Measurements from ENCODE around the gene PHKA2. TPM values are rescaled to one million over a fixed set of nuclear protein-coding genes. Genes with fewer than 3 reads are reported as not detected.

Gene PHKA2
- total RNA-seq, result 10 to 100 TPM; 19.2 to 74.4 (median 25.9) TPM

- Histone ChIP-seq H3K4me1 (peaks cover 0 to 9% (median 2%) of the 10 kb centered on the region in 4 donors), H3K27ac (peak within 1 kb of the TSS; percentile 89 to 92 (median 90)), H3K4me3 (peak within 1 kb of the TSS; percentile 37 to 82 (median 70)), H3K9me3 (no peaks in the 10 kb centered on the region), H3K27me3 (peaks cover 0 to 8% (median 0%) of the 10 kb centered on the region in 4 donors), H3K36me3 (no peaks in the 10 kb centered on the region)
- WGBS, 2 donors, result 14 to 35% methylated on average over 1 to 45 of the region's 64 CpGs
- TF ChIP-seq EP300 (IDR thresholded peaks at IDR 0.05) (no peak), POLR2AphosphoS5 (IDR thresholded peaks at IDR 0.05) (peak in 1 of 2 donors; percentile 7), CTCF (IDR thresholded peaks at IDR 0.05) (no peak), POLR2A (IDR thresholded peaks at IDR 0.05) (peak in 1 of 4 donors; percentile 23)
- peak; percentile 45 to 94 for DNase-seq
- peak; percentile 72 to 91 for ATAC-seq (ENCODE audit: low FRiP score in 2 of 2)
Observed at GRCh38 chrX:18983666-18984380, at the start of gene PHKA2. TSS of gene PHKA2 (minus strand) at chrX:18984114. CDS start at chrX:18983932, 182 bp downstream.

GRCh38 chrX:19030805-19031204, 46.9 kb upstream of the PHKA2 start:
- Histone ChIP-seq H3K27me3 (no peaks in the 10 kb centered on the region), H3K27ac (no peak overlapping the region), H3K4me1 (no peaks in the 10 kb centered on the region), H3K9me3 (no peaks in the 10 kb centered on the region), H3K4me3 (no peak overlapping the region), H3K36me3 (no peaks in the 10 kb centered on the region)
- no peak for TF ChIP-seq POLR2AphosphoS5 (IDR thresholded peaks at IDR 0.05)
- TF ChIP-seq CTCF (IDR thresholded peaks at IDR 0.05), result no peak
- no peak for TF ChIP-seq POLR2A (IDR thresholded peaks at IDR 0.05)
- TF ChIP-seq EP300 (IDR thresholded peaks at IDR 0.05), result no peak
- WGBS, 2 donors, result 68 to 88% methylated on average over 3 of the region's 3 CpGs
- ATAC-seq (ENCODE audit: low FRiP score in 2 of 2) (no peak), DNase-seq (no peak)

GRCh38 chrX:19028560-19028959, 44.6 kb upstream of the PHKA2 start:
- 82 to 89% methylated on average over 5 to 6 of the region's 6 CpGs for WGBS, 2 donors
- DNase-seq, result no peak

GRCh38 chrX:19024366-19024765, 40.5 kb upstream of the PHKA2 start:
- TF ChIP-seq POLR2AphosphoS5 (IDR thresholded peaks at IDR 0.05), result no peak
- no peak for TF ChIP-seq CTCF (IDR thresholded peaks at IDR 0.05)
- no peak for TF ChIP-seq EP300 (IDR thresholded peaks at IDR 0.05)
- TF ChIP-seq POLR2A (IDR thresholded peaks at IDR 0.05), result no peak
- H3K4me3 ChIP-seq, result no peak overlapping the region
- 65 to 77% methylated on average over 2 to 4 of the region's 4 CpGs for WGBS, 2 donors

More at GRCh38 chrX:19028560-19028959, 44.6 kb upstream of the PHKA2 start:
- no peaks in the 10 kb centered on the region for H3K4me1 ChIP-seq
- H3K4me3 ChIP-seq, result no peak overlapping the region
- no peaks in the 10 kb centered on the region for H3K9me3 ChIP-seq
- no peaks in the 10 kb centered on the region for H3K27me3 ChIP-seq
- ATAC-seq (ENCODE audit: low FRiP score in 2 of 2), result no peak
- H3K36me3 ChIP-seq, result no peaks in the 10 kb centered on the region
- H3K27ac ChIP-seq, result no peak overlapping the region
- TF ChIP-seq POLR2A (IDR thresholded peaks at IDR 0.05), result no peak
- TF ChIP-seq CTCF (IDR thresholded peaks at IDR 0.05), result no peak
- TF ChIP-seq EP300 (IDR thresholded peaks at IDR 0.05), result no peak
- TF ChIP-seq POLR2AphosphoS5 (IDR thresholded peaks at IDR 0.05), result no peak

GRCh38 chrX:19019996-19020395, 36.1 kb upstream of the PHKA2 start:
- H3K36me3 ChIP-seq, result no peaks in the 10 kb centered on the region
- H3K27ac ChIP-seq, result no peak overlapping the region
- WGBS, 2 donors, result 92 to 96% methylated on average over 2 of the region's 2 CpGs
- DNase-seq (no peak), ATAC-seq (ENCODE audit: low FRiP score in 2 of 2) (no peak)
- no peaks in the 10 kb centered on the region for H3K9me3 ChIP-seq
- no peaks in the 10 kb centered on the region for H3K27me3 ChIP-seq
- TF ChIP-seq EP300 (IDR thresholded peaks at IDR 0.05), result no peak
- no peak for TF ChIP-seq POLR2AphosphoS5 (IDR thresholded peaks at IDR 0.05)
- no peak for TF ChIP-seq POLR2A (IDR thresholded peaks at IDR 0.05)
- no peak for TF ChIP-seq CTCF (IDR thresholded peaks at IDR 0.05)
- no peak overlapping the region for H3K4me3 ChIP-seq
- H3K4me1 ChIP-seq, result no peaks in the 10 kb centered on the region

More at GRCh38 chrX:19024366-19024765, 40.5 kb upstream of the PHKA2 start:
- Histone ChIP-seq H3K9me3 (no peaks in the 10 kb centered on the region), H3K4me1 (no peaks in the 10 kb centered on the region), H3K27ac (no peak overlapping the region), H3K27me3 (no peaks in the 10 kb centered on the region), H3K36me3 (no peaks in the 10 kb centered on the region)
- no peak for DNase-seq
- no peak for ATAC-seq (ENCODE audit: low FRiP score in 2 of 2)
